Left colon (tissue), 2 donors: ENCODE measurements around the gene MARVELD3. TPM values are rescaled to one million over a fixed set of nuclear protein-coding genes. Genes with fewer than 3 reads are reported as not detected.
"Not testable (repeated sequence)": the region's sequence is repeated elsewhere in the genome, so short reads cannot be mapped to it uniquely, and the experiment has no call there.

ENCODE experiments used
- ATAC-seq: fragments of 200-7000 bp; cut with Tn5 transposase; one replicate; pipeline ENCODE4 v1.9.1; 2020; ENCODE audit warnings: mild to moderate bottlenecking, moderate library complexity
- DNase-seq, 2 donors: peaks; one replicate each; pipeline ENCODE4 v3.0.0-alpha.2; 2020
- intact Hi-C, 2 donors: fragments of 100-400 bp; cut with DNase I in 1 of 2; cut with micrococcal nuclease in 1 of 2; formaldehyde crosslinking; loops; one replicate each; pipeline versions ENCODE4 v1.11.2 to v1.14.0; 2022; cut with DNase I, micrococcal nuclease
- long read RNA-seq: library from polyadenylated mRNA; unstranded; transcript quantifications from one replicate; pipeline ENCODE4 v2.0.0, GENCODE V29; 2021
- total RNA-seq, 2 donors: library from RNA; stranded (reverse); fragmentation: NEBNext Ultra II Directional; extraction: Animal tissue kit (Norgen Biotek cat#: 25700); gene quantifications; one replicate each; pipeline ENCODE4 v1.2.1, GENCODE V29; 2021
- donor health status: DM: no; HTN: no; CAD: no.
- donor health status: DM: yes; HTN: yes; CAD: no.

MARVELD3 gene
- 100 to 1,000 TPM in 1 of 2 donors, 10 to 100 TPM in 1; 69.7 to 112 TPM for total RNA-seq
- long read RNA-seq, transcript MARVELD3-202 (3 exons, 2,214 nt): major isoform, 125 of 283 reads
- long read RNA-seq, transcript MARVELD3-201 (3 exons, 2,912 nt): minor isoform, 121 of 283 reads
- long read RNA-seq, transcript MARVELD3-206 (2 exons, 850 nt): minor isoform, 7 of 283 reads
- long read RNA-seq, partial matches to known transcripts: 14 of 283 reads
- long read RNA-seq, other reads (novel, unspliced or antisense): 16 of 283 reads

GRCh38 chr16:71626018-71626857 is at the start of gene MARVELD3:
TSS of gene MARVELD3 (plus strand) at chr16:71626184. CDS start at chr16:71626230, 46 bp downstream.
- intact Hi-C loops: loop anchor here in 1 of 2 donors (10.0 kb wide), 1 partner anchor 61 kb away; no protein-coding TSS in a partner anchor
- DNase-seq (peak; percentile 85 to 93), ATAC-seq (peak; percentile 57)

GRCh38 chr16:71576971-71577370 is 49.0 kb upstream of the MARVELD3 start, which contains the start of gene TAT:
TSS of gene TAT (minus strand) at chr16:71577092. CDS start at chr16:71576415, 677 bp downstream.
- DNase-seq: no peak

GRCh38 chr16:71582553-71582848 is 43.5 kb upstream of the MARVELD3 start:
- DNase-seq, ATAC-seq, intact Hi-C loops: not testable (repeated sequence)

More at GRCh38 chr16:71576971-71577370, 49.0 kb upstream of the MARVELD3 start, which contains the start of gene TAT:
- intact Hi-C loops: no loop called here
- ATAC-seq: no peak

GRCh38 chr16:71584543-71585317 is 41.3 kb upstream of the MARVELD3 start:
- intact Hi-C loops: no loop called here
- ATAC-seq (no peak), DNase-seq (no peak)

GRCh38 chr16:71585318-71585703 is 40.7 kb upstream of the MARVELD3 start:
- intact Hi-C loops: no loop called here
- ATAC-seq: peak; percentile 78
- DNase-seq: no peak

GRCh38 chr16:71589334-71589733 is 36.6 kb upstream of the MARVELD3 start:
- ATAC-seq, DNase-seq, intact Hi-C loops: not testable (repeated sequence)

- ATAC-seq, DNase-seq, intact Hi-C loops: not testable (repeated sequence)
Measured at GRCh38 chr16:71590071-71590470, 35.9 kb upstream of the MARVELD3 start.

- intact Hi-C loops: no loop called here
- DNase-seq: no peak
- ATAC-seq: no peak
Measured at GRCh38 chr16:71590584-71590983, 35.4 kb upstream of the MARVELD3 start.

- ATAC-seq (no peak), DNase-seq (no peak)
- intact Hi-C loops: no loop called here
Measured at GRCh38 chr16:71591917-71592316, 34.1 kb upstream of the MARVELD3 start.

GRCh38 chr16:71593048-71593999 is 32.7 kb upstream of the MARVELD3 start:
- ATAC-seq (no peak), DNase-seq (no peak)
- intact Hi-C loops: no loop called here

GRCh38 chr16:71594000-71594646 is 31.9 kb upstream of the MARVELD3 start:
- intact Hi-C loops: no loop called here
- DNase-seq (no peak), ATAC-seq (no peak)

- intact Hi-C loops, DNase-seq, ATAC-seq: not testable (repeated sequence)
Measured at GRCh38 chr16:71595340-71595826, 30.6 kb upstream of the MARVELD3 start.

GRCh38 chr16:71598426-71598825 is 27.6 kb upstream of the MARVELD3 start:
- ATAC-seq, DNase-seq, intact Hi-C loops: not testable (repeated sequence)

- intact Hi-C loops: no loop called here
- ATAC-seq: peak; percentile 30
- DNase-seq: no peak
Measured at GRCh38 chr16:71600822-71601221, 25.2 kb upstream of the MARVELD3 start.

GRCh38 chr16:71609066-71609465 is 16.9 kb upstream of the MARVELD3 start:
- ATAC-seq (no peak), DNase-seq (no peak)
- intact Hi-C loops: no loop called here

GRCh38 chr16:71610447-71610846 is 15.5 kb upstream of the MARVELD3 start:
- intact Hi-C loops: no loop called here
- DNase-seq (no peak), ATAC-seq (no peak)
